ENCODE measurements around the gene TDRKH.

DNA sequence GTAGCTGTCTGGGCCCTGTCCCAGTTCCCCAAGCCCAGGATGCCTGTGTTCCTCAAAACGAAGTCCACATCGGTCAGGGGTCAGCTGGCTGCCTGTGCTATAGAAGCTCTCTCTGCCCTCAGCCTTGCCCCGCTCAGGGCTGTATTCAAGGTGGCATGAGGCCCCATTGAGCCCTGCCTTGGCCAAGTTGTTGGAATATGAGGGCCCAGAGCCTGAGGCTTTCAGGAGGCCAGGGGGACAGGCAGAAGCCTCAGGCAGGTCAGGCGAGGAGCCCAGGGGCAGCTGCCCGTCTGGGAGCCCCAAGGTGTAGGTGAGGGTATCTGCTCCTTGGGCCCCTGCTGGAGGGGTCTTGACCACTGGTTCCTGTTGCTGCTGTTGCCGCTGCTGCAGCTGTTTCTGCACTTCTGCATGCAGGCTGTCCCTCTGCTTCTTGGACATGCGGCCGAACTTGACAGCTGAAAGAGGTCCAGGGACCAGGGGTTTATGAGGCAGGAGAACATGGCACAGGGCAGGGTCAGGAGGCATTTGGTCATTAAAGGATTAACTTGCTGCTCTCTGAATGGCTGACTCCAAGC is 24.8 kb upstream of the TDRKH start:
- TF ChIP-seq, protein P1, sequence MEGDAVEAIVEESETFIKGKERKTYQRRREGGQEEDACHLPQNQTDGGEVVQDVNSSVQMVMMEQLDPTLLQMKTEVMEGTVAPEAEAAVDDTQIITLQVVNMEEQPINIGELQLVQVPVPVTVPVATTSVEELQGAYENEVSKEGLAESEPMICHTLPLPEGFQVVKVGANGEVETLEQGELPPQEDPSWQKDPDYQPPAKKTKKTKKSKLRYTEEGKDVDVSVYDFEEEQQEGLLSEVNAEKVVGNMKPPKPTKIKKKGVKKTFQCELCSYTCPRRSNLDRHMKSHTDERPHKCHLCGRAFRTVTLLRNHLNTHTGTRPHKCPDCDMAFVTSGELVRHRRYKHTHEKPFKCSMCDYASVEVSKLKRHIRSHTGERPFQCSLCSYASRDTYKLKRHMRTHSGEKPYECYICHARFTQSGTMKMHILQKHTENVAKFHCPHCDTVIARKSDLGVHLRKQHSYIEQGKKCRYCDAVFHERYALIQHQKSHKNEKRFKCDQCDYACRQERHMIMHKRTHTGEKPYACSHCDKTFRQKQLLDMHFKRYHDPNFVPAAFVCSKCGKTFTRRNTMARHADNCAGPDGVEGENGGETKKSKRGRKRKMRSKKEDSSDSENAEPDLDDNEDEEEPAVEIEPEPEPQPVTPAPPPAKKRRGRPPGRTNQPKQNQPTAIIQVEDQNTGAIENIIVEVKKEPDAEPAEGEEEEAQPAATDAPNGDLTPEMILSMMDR (IDR thresholded peaks at IDR 0.05) = no peak
- TF ChIP-seq POLR2AphosphoS5 (IDR thresholded peaks at IDR 0.05) = no peak
